NCI-H2107 (cell line): ENCODE data around the gene OR4F6.

Experiments
- DNase-seq: peaks from one replicate; lab custom pipeline; 2025; lab: John Stamatoyannopoulos, UW

OR4F6 gene

GRCh38 chr15:101804941-101805340, 1.6 kb downstream of the OR4F6 start:
- DNase-seq, result no peak

- no peak for DNase-seq
Measured at GRCh38 chr15:101805605-101806345, 2.5 kb downstream of the OR4F6 start.

- no peak for DNase-seq
Measured at GRCh38 chr15:101807345-101807945, 4.1 kb downstream of the OR4F6 start.

- DNase-seq, result no peak
Measured at GRCh38 chr15:101808201-101808600, 4.9 kb downstream of the OR4F6 start.

- DNase-seq, result no peak
Measured at GRCh38 chr15:101810456-101810855, 7.1 kb downstream of the OR4F6 start.

GRCh38 chr15:101810876-101811275, 7.6 kb downstream of the OR4F6 start:
- DNase-seq, result no peak

- DNase-seq, result no peak
Measured at GRCh38 chr15:101811902-101812301, 8.6 kb downstream of the OR4F6 start, which contains the start of gene OR4F15. Gene OR4F15, plus strand, starts transcription at chr15:101812202. Its CDS starts 5,985 bp downstream, at chr15:101818187.

- DNase-seq, result no peak
Measured at GRCh38 chr15:101813803-101814534, 10.7 kb downstream of the OR4F6 start.

- no peak for DNase-seq
Measured at GRCh38 chr15:101820781-101821180, 17.5 kb downstream of the OR4F6 start.

- DNase-seq, result no peak
Measured at GRCh38 chr15:101827257-101827656, 23.9 kb downstream of the OR4F6 start.

GRCh38 chr15:101828774-101829173, 25.5 kb downstream of the OR4F6 start:
- no peak for DNase-seq

GRCh38 chr15:101841656-101842055, 38.3 kb downstream of the OR4F6 start:
- DNase-seq, result no peak

- no peak for DNase-seq
Measured at GRCh38 chr15:101844916-101845315, 41.6 kb downstream of the OR4F6 start.

GRCh38 chr15:101852356-101852755, 49.0 kb downstream of the OR4F6 start:
- DNase-seq, result no peak
